ENCODE data around the gene DLGAP1.

DNA sequence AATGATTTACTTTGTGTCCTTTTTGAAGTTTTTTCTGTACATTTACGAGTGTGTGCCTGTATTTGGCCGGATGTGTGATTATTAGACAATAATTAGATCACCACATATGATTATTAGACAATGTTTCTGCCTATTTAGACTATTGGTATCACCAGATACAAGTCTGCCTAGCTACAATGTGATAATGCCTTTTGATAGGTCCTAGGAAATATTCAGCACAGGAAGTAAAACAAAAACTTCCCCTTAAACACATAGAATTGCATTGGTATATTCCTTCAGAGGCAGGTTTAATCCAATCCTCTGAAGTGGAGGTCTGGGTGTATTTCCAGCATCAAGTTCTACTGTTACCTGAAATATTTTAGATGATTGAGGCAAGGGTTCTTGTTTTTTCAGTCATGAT is 730.0 kb downstream of the DLGAP1 start:
- TF ChIP-seq ZNF384 (IDR thresholded peaks at IDR 0.05) (no peak), ARNT (IDR thresholded peaks at IDR 0.05) (no peak), FOXA1 (IDR thresholded peaks at IDR 0.05) (no peak), HDGF (IDR thresholded peaks at IDR 0.05; ENCODE audit: borderline replicate concordance) (no peak), BHLHE40 (IDR thresholded peaks at IDR 0.05; ENCODE audit: borderline replicate concordance) (no peak), SP1 (IDR thresholded peaks at IDR 0.05) (no peak), ELF4 (IDR thresholded peaks at IDR 0.05) (no peak), FOXM1 (IDR thresholded peaks at IDR 0.05; ENCODE audit: borderline replicate concordance) (no peak), CTBP1 (IDR thresholded peaks at IDR 0.05; ENCODE audit: borderline replicate concordance) (no peak), TARDBP (IDR thresholded peaks at IDR 0.05) (no peak), FOXK2 (IDR thresholded peaks at IDR 0.05) (no peak), NFRKB (IDR thresholded peaks at IDR 0.05) (no peak)
- TF ChIP-seq, protein P1, sequence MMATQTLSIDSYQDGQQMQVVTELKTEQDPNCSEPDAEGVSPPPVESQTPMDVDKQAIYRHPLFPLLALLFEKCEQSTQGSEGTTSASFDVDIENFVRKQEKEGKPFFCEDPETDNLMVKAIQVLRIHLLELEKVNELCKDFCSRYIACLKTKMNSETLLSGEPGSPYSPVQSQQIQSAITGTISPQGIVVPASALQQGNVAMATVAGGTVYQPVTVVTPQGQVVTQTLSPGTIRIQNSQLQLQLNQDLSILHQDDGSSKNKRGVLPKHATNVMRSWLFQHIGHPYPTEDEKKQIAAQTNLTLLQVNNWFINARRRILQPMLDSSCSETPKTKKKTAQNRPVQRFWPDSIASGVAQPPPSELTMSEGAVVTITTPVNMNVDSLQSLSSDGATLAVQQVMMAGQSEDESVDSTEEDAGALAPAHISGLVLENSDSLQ (IDR thresholded peaks at IDR 0.05), result no peak
